Loucy (cell line): Measurements from ENCODE around the gene RUNX2.

Experiments used
- H2AFZ ChIP-seq: fragments of 200-600 bp; sonication (generic); 2 replicates; pipeline ENCODE4 v1.6.0; 2016; ENCODE audit warnings: antibody characterized with exemption, mild to moderate bottlenecking, low read length, moderate library complexity
- H3F3A ChIP-seq: fragments of 200-600 bp; 2 replicates; pipeline ENCODE4 v1.6.0; 2016; ENCODE audit warnings: antibody characterized with exemption, low read depth, mild to moderate bottlenecking
- H3K27me3 ChIP-seq: fragments of 200-600 bp; sonication (generic); 2 replicates; pipeline ENCODE4 v1.6.1; 2014; ENCODE audit warnings: low read length, mild to moderate bottlenecking; ENCODE audit not compliant: insufficient read depth, poor library complexity, severe bottlenecking
- H3K36me3 ChIP-seq: fragments of 200-600 bp; sonication (generic); 2 replicates; pipeline ENCODE4 v1.6.1; 2016; ENCODE audit warnings: low read length; ENCODE audit not compliant: insufficient read depth
- H3K4me1 ChIP-seq: fragments of 200-600 bp; sonication (generic); 2 replicates; pipeline ENCODE4 v1.5.1; 2014; ENCODE audit warnings: low read length, mild to moderate bottlenecking; ENCODE audit not compliant: insufficient read depth, poor library complexity, severe bottlenecking
- H3K4me2 ChIP-seq: fragments of 200-600 bp; sonication (generic); 2 replicates; pipeline ENCODE4 v1.6.0; 2014; ENCODE audit warnings: antibody characterized with exemption, low read length, low read depth, mild to moderate bottlenecking; ENCODE audit not compliant: poor library complexity, severe bottlenecking
- H3K4me3 ChIP-seq: fragments of 200-600 bp; sonication (generic); 2 replicates; pipeline ENCODE4 v1.5.1; 2014; ENCODE audit warnings: low read length, mild to moderate bottlenecking, mixed read lengths; ENCODE audit not compliant: poor library complexity, severe bottlenecking
- H3K79me2 ChIP-seq: fragments of 200-600 bp; sonication (generic); 2 replicates; pipeline ENCODE4 v1.6.1; 2014; ENCODE audit warnings: low read length; ENCODE audit not compliant: insufficient read depth
- H3K9ac ChIP-seq: fragments of 200-600 bp; sonication (generic); 2 replicates; pipeline ENCODE4 v1.6.0; 2014; ENCODE audit warnings: mild to moderate bottlenecking, low read depth, low read length, moderate library complexity; ENCODE audit not compliant: poor library complexity, severe bottlenecking
- H3K9me2 ChIP-seq: fragments of 200-600 bp; sonication (generic); replicated peaks from 2 replicates; pipeline ENCODE4 v1.6.1; 2016; ENCODE audit warnings: low read depth, low read length, mixed read lengths
- H3K9me3 ChIP-seq: fragments of 200-600 bp; sonication (generic); 2 replicates; pipeline ENCODE4 v1.6.1; 2014; ENCODE audit warnings: mild to moderate bottlenecking, antibody characterized with exemption, low read length, low read depth; ENCODE audit not compliant: insufficient read depth
- H4K20me1 ChIP-seq: fragments of 200-600 bp; sonication (generic); 2 replicates; pipeline ENCODE4 v1.6.0; 2014; ENCODE audit warnings: antibody characterized with exemption, low read length, mild to moderate bottlenecking; ENCODE audit not compliant: insufficient read depth, poor library complexity, severe bottlenecking
- CTCF ChIP-seq: fragments of 200-600 bp; sonication (generic); conservative IDR thresholded peaks from 2 replicates; pipeline ENCODE4 v1.5.1; 2014; ENCODE audit warnings: mild to moderate bottlenecking, antibody characterized with exemption, low read length
- EZH2phosphoT487 ChIP-seq: fragments of 200-600 bp; IDR thresholded peaks from 2 replicates; pipeline ENCODE4 v1.6.1; 2018; ENCODE audit warnings: antibody characterized with exemption, mild to moderate bottlenecking, moderate library complexity, borderline replicate concordance

RUNX2 gene

GRCh38 chr6:45301348-45302142 lies 26.6 kb upstream of the RUNX2 start:
- Histone ChIP-seq H3K9me3 (peaks cover 4% of the 10 kb centered on the region; the same call in 1 of the 2 replicates), H3K9me2 (no peaks in the 10 kb centered on the region), H3K27me3 (no peaks in the 10 kb centered on the region), H3K36me3 (no peaks in the 10 kb centered on the region), H3K9ac (no peak overlapping the region), H4K20me1 (no peaks in the 10 kb centered on the region), H3K79me2 (no peaks in the 10 kb centered on the region), H3F3A (peaks cover 3% of the 10 kb centered on the region; the same call in 1 of the 2 replicates), H3K4me1 (peaks cover 6% of the 10 kb centered on the region), H3K4me3 (no peak overlapping the region), H3K4me2 (no peak overlapping the region), H2AFZ (no peak overlapping the region)
- TF ChIP-seq EZH2phosphoT487 (no peak), CTCF (no peak)

GRCh38 chr6:45302832-45303231 lies 25.3 kb upstream of the RUNX2 start:
- no peaks in the 10 kb centered on the region for H4K20me1 ChIP-seq
- H3K4me1 ChIP-seq = peaks cover 6% of the 10 kb centered on the region
- H3K79me2 ChIP-seq = no peaks in the 10 kb centered on the region
- no peaks in the 10 kb centered on the region for H3K27me3 ChIP-seq
- no peak overlapping the region for H2AFZ ChIP-seq
- no peak overlapping the region for H3K4me2 ChIP-seq
- no peak overlapping the region for H3K9ac ChIP-seq
- no peaks in the 10 kb centered on the region for H3K9me2 ChIP-seq
- H3K9me3 ChIP-seq = peaks cover 4% of the 10 kb centered on the region; the same call in 1 of the 2 replicates
- TF ChIP-seq EZH2phosphoT487 (no peak), CTCF (no peak)
- H3K4me3 ChIP-seq = no peak overlapping the region
- H3K36me3 ChIP-seq = no peaks in the 10 kb centered on the region
- no peaks in the 10 kb centered on the region; the same call in 1 of the 2 replicates for H3F3A ChIP-seq

- no peak overlapping the region for H2AFZ ChIP-seq
- H3F3A ChIP-seq = no peaks in the 10 kb centered on the region; the same call in 1 of the 2 replicates
- H3K4me1 ChIP-seq = peaks cover 19% of the 10 kb centered on the region
- H3K9ac ChIP-seq = no peak overlapping the region
- TF ChIP-seq CTCF (no peak), EZH2phosphoT487 (no peak)
- no peaks in the 10 kb centered on the region for H4K20me1 ChIP-seq
- H3K9me2 ChIP-seq = no peaks in the 10 kb centered on the region
- H3K4me3 ChIP-seq = no peak overlapping the region
- no peaks in the 10 kb centered on the region for H3K27me3 ChIP-seq
- no peaks in the 10 kb centered on the region for H3K79me2 ChIP-seq
- H3K4me2 ChIP-seq = no peak overlapping the region
- H3K36me3 ChIP-seq = no peaks in the 10 kb centered on the region
- H3K9me3 ChIP-seq = peaks cover 12% of the 10 kb centered on the region
Observed at GRCh38 chr6:45305546-45305945, 22.6 kb upstream of the RUNX2 start.
